SK-N-DZ (cell line): ENCODE data around the gene DIRAS2.

Experiments
- DNase-seq: peaks from one replicate; pipeline ENCODE4 v3.0.0-alpha.2; 2015; ENCODE audit warnings: low spot score

Gene DIRAS2

DNA sequence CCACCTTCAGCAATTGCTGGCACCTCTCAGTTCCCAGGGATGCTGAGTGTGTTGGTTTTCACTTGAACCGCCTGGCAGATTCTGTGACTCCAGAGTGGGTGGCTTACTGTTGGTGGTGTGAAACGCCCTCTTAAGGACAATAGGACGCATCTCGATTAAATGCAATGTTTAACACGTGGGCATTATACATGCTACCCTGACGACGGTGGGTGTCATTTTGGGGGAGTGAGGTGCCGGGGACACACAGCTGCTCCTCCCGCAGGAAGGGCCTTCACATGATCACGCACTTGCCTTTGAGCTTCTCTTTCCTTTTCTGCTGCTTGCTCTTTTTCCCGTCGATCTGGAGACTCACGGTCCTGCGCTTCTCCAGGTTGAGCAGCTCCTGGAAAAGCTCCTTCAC lies 29.7 kb downstream of the DIRAS2 start:
- DNase-seq, result no peak

DNA sequence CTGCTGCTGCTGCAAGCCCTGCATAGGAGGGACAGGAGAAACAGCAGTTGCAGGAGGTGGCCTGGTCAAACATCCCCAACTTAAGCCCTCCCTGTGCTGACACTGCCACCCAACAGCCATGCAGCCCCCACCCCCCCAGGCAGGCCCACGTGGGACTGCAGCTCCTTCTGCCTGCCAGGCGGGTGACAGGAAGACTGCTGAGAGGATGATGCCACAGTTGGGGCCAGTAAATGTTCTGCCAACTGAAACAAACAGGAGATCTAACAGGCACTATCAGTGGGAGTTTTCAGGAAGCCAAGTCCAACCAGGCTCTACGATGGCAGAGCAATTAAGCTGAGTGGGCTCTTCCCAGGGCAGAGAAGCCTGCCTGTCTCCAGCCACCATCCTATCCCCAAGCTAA lies 31.1 kb downstream of the DIRAS2 start:
- no peak for DNase-seq

DNA sequence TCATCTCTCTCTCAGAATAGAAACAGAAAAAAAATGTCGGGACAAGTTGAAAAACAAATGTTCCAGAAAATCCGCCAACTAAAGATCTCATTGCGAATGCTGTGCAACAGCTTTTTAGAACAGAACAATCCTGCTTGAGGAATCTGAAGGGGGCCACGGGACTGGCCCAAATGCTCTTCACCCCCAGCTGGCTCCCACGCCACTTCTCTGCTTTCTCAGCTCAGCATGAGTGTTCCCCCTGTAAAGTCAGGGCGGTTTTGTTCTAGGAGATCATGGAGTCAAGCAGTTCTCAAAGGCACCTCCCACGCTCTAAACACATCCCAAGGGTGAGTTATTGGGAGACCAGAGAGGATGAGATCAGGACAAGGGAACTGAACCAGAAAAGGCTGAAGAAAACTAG lies 31.5 kb downstream of the DIRAS2 start:
- DNase-seq, result no peak

DNA sequence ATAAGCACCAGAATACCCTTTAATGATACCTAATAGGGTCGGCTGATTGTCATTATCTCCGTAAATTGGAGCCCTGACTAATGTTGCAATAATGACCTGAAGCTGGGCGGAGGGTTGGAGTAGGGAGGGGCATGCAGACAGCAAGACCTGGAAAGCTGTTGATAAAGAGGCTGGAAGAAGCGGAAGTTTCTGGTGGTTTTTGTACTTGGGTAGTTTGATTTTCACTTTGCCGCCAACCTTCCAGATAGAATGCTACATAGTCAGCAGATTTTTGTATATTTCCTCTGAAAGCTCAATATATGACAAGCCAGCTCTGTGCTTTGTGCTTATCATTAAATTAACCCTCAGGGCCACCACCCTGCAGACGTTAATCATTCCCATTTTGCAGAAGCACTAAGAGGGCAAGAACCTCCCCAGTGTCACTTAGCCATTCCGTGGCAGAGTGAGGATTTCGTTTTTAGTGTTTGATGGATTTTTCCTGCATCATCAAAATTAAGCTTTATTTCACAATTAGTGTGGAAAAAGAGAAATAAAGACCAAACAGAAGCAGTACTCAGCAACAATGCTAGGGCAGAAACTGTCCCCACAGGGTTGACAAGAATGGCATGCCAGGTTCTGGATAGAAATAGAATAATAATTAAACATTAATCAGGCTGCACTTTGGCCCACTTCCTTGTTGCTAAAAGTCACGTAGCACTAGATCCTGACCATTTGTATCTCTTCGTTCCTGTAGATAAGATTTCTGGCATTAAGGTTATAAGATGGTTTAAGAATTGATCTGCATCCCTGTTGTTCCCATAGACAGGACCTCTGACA lies 34.7 kb downstream of the DIRAS2 start:
- peak; percentile 54 for DNase-seq

GRCh38 chr9:90600029-90600428 lies 42.6 kb downstream of the DIRAS2 start:
- DNase-seq, result no peak

- DNase-seq, result no peak
Observed at GRCh38 chr9:90598191-90598590, 44.4 kb downstream of the DIRAS2 start.

DNA sequence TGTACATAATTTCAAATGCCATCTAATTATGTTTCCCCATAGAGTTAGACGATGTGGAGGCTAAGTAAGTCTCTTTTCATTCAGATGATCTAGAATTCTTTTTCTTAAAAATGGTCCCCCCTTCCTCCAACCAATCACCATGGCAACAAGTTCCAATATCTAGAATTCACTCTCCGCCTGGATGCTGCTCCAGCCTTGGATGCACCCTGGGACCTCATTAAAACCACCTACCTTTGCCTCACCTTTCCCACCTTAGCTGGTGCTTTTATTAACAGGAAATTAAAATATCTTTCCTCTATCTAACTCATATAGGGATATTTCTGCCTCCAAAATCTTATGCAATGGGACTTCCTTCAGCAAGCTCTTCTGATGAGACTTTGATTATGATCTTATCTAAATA lies 49.0 kb downstream of the DIRAS2 start:
- DNase-seq, result no peak

GRCh38 chr9:90580576-90580975 lies 62.0 kb downstream of the DIRAS2 start:
- no peak for DNase-seq

DNA sequence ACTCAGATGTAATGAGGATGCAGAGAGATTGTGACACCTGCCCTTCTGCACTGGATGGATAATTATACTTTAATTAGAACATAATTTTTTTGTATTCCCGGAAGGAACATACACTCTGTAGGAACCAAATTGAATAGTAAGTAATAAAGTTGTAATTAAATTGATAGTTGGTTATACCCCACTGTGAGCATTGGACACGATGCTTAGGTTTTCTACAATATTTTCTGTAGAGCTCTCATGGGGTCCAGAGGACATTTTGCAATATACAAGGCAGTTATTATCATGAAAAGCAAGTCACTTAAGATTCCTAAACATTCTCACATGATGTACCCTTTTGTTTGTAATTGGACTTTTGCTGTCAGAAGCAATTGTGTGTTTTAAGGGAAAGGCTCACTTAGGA lies 63.4 kb downstream of the DIRAS2 start:
- no peak for DNase-seq

- no peak for DNase-seq
Observed at GRCh38 chr9:90578126-90578815, 64.4 kb downstream of the DIRAS2 start.

DNA sequence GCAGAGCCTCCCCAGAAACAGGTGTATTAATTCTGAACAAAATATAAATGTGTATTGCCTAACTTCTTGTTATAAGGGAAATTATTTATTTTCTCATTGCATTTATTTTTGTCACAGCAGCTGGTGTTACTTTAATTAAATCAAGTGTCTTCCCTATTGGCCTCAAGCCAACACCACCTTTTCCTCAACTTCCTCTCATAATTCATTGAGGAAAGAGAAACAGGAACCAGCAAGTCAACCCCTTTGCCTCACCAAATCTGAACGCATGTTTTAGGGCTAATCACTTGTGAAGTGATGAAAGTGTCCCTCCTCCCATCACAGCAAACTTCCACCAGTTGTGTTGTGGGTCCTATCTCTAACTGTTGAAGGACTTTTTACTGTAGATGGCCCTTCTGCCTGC lies 73.1 kb downstream of the DIRAS2 start:
- DNase-seq, result no peak

DNA sequence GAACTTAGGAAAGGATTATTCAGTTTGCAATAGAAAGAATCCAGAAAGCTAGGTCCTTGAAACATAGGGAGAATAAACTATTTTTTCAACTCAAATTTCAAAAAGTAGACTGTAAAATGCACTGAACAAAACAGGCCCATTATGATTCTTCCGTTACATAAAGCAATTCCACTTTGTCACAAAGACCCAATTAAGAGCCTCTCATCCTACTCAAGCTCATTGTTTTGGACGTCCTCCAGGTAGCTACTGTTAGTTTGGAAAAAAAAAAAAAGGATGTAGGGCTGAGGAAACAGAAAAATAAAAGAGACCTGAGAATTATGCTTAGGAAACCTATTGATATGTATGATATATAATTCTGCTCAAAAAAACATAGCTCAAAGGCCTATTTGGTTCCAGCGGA lies 74.0 kb downstream of the DIRAS2 start:
- DNase-seq, result no peak

DNA sequence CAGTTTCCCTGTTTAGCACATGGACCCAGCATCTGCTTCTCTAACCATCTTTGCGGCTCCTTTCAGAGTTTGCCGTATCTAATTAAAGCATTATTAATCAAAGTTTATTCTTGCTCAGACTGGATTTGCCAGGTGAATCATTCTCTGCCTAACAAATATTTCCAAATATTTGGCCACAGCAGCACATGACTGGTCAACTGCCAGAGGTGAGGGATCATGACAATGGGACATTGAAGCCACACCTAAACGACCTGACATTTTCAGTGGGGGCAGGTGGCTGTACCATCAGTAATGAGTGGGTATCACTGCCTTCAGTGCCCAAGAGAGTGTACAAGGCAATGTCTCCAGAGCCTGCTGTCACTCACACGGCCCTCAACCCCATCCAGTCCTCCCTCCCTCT lies 80.4 kb downstream of the DIRAS2 start:
- no peak for DNase-seq
